B cell (primary cell): ENCODE data around the gene PRDX2. TPM values are rescaled to one million over a fixed set of nuclear protein-coding genes. Genes with fewer than 3 reads are reported as not detected.

Experiments
- ATAC-seq: fragments of 200-7000 bp; cut with Tn5 transposase; one replicate; pipeline ENCODE4 v1.10.0; 2021; ENCODE audit warnings: low read depth, mild to moderate bottlenecking, moderate number of reproducible peaks, moderate library complexity
- CTCF ChIA-PET: fragments of 350-600 bp; sonication (Branson Sonifier 250); formaldehyde crosslinking; loops from one replicate; lab custom pipeline; 2021; ENCODE audit warnings: antibody characterized with exemption, inconsistent platforms; lab: Charles Lee
- POLR2A ChIA-PET: fragments of 350-600 bp; sonication (Branson Sonifier 250); formaldehyde crosslinking; loops from one replicate; lab custom pipeline; 2021; ENCODE audit warnings: antibody characterized with exemption; lab: Charles Lee
- DNase-seq: peaks from one replicate; pipeline ENCODE4 v3.0.0; 2013
- H2AFZ ChIP-seq: 2 replicates; pipeline ENCODE4 v1.6.1; 2012; ENCODE audit warnings: mild to moderate bottlenecking, low read depth, low read length; ENCODE audit not compliant: insufficient read depth, poor library complexity, severe bottlenecking
- H3K27ac ChIP-seq, 2 donors: 1 replicate in 1 of 2; 2 replicates in 1 of 2; pipeline ENCODE4 v1.5.1; 2012 to 2013; ENCODE audit warnings: low read length in 2 of 2, mild to moderate bottlenecking in 2 of 2, moderate library complexity in 1 of 2
- H3K27me3 ChIP-seq, 4 experiments: fragments of 200-600 bp in 1 of 4; sonication (generic) in 1 of 4; replicated peaks in 1 of 4; 1 replicate in 2 of 4; 2 replicates in 2 of 4; pipeline versions ENCODE4 v1.6.1 to v1.7.0; 2013 to 2016; ENCODE audit warnings: low read length in 3 of 4, mild to moderate bottlenecking in 2 of 4, mixed read lengths in 1 of 4, moderate library complexity in 1 of 4; ENCODE audit not compliant: insufficient read depth in 4 of 4, control insufficient read depth in 3 of 4; ENCODE audit errors: control extremely low read depth in 1 of 4
- H3K36me3 ChIP-seq, 2 experiments: replicated peaks in 1 of 2; 1 replicate in 1 of 2; 2 replicates in 1 of 2; pipeline versions ENCODE4 v1.6.1 to v1.7.1; 2013; ENCODE audit warnings: low read length in 1 of 2; ENCODE audit not compliant: insufficient read depth in 2 of 2, control insufficient read depth in 1 of 2; ENCODE audit errors: control extremely low read depth in 1 of 2, extremely low read depth in 1 of 2
- H3K4me1 ChIP-seq, 2 donors: fragments of 200-600 bp in 1 of 2; sonication (generic) in 1 of 2; 1 replicate in 1 of 2; 2 replicates in 1 of 2; pipeline versions ENCODE4 v1.5.1 to v1.6.1; 2013 to 2017; ENCODE audit warnings: low read length in 2 of 2; ENCODE audit not compliant: control insufficient read depth in 2 of 2, insufficient read depth in 2 of 2
- H3K4me2 ChIP-seq: replicated peaks from 2 replicates; pipeline ENCODE3; 2012; ENCODE audit warnings: mild to moderate bottlenecking, low read depth, low read length; ENCODE audit not compliant: poor library complexity, severe bottlenecking
- H3K4me3 ChIP-seq, 5 experiments: fragments of 200-600 bp in 1 of 5; sonication (generic) in 1 of 5; 1 replicate in 3 of 5; 2 replicates in 2 of 5; pipeline versions ENCODE4 v1.5.1 to v1.7.0; 2011 to 2016; ENCODE audit warnings: low read length in 4 of 5, mild to moderate bottlenecking in 4 of 5, low read depth in 2 of 5, control low read depth in 1 of 5, moderate library complexity in 1 of 5; ENCODE audit not compliant: insufficient read depth in 1 of 5; ENCODE audit errors: control extremely low read depth in 1 of 5, extremely low read depth in 1 of 5
- H3K79me2 ChIP-seq: fragments of 200-600 bp; sonication (generic); one replicate; pipeline ENCODE4 v1.6.0; 2016; ENCODE audit warnings: low read length; ENCODE audit not compliant: control insufficient read depth, insufficient read depth
- H3K9ac ChIP-seq: fragments of 200-600 bp; sonication (generic); 2 replicates; pipeline ENCODE4 v1.6.1; 2017; ENCODE audit warnings: mild to moderate bottlenecking, low read length, moderate library complexity
- H3K9me3 ChIP-seq, 3 donors: one replicate each; pipeline versions ENCODE4 v1.6.1 to v1.7.1; 2013; ENCODE audit warnings: low read length in 2 of 3; ENCODE audit not compliant: control insufficient read depth in 2 of 3, insufficient read depth in 1 of 3; ENCODE audit errors: control extremely low read depth in 1 of 3
- H4K20me1 ChIP-seq: 2 replicates; pipeline ENCODE4 v1.6.0; 2012; ENCODE audit warnings: mild to moderate bottlenecking, low read length; ENCODE audit not compliant: insufficient read depth, control insufficient read depth, poor library complexity, severe bottlenecking
- H3K27ac Mint-ChIP-seq: one replicate; pipeline ENCODE4 v1.8.0; 2021; ENCODE audit warnings: mixed read lengths
- H3K27me3 Mint-ChIP-seq: one replicate; pipeline ENCODE4 v1.8.0; 2021; ENCODE audit warnings: mixed read lengths
- H3K4me1 Mint-ChIP-seq: one replicate; pipeline ENCODE4 v1.8.0; 2021; ENCODE audit warnings: mixed read lengths
- H3K4me3 Mint-ChIP-seq: one replicate; pipeline ENCODE4 v1.8.0; 2021; ENCODE audit warnings: mixed read lengths
- H3K9me3 Mint-ChIP-seq: one replicate; pipeline ENCODE4 v1.8.0; 2022; ENCODE audit warnings: mixed read lengths; ENCODE audit not compliant: insufficient read depth
- CTCF ChIP-seq: fragments of 200-600 bp; IDR thresholded peaks from one replicate; pipeline ENCODE4 v1.8.0; 2022; ENCODE audit warnings: antibody characterized with exemption, mild to moderate bottlenecking
- EZH2 ChIP-seq: IDR thresholded peaks from 2 replicates; pipeline ENCODE4 v1.6.1; 2012; ENCODE audit warnings: borderline replicate concordance, low read depth, mild to moderate bottlenecking, moderate library complexity, low read length; ENCODE audit not compliant: insufficient read depth, poor library complexity, severe bottlenecking
- WGBS: methylation state at CpG from one replicate; pipeline ENCODE4 v1.1.5; 2013; ENCODE audit warnings: missing lambda C conversion rate; ENCODE audit not compliant: insufficient coverage; 5-methylcytosine and 5-hydroxymethylcytosine counted together
- intact Hi-C: fragments of 100-400 bp; cut with micrococcal nuclease; formaldehyde crosslinking; loops from one replicate; pipeline ENCODE4 v1.10.0; 2022
- polyA plus RNA-seq: library from polyadenylated mRNA; depleted of rRNA; stranded (reverse); fragments of >200 nt; gene quantifications from 2 replicates; pipeline ENCODE4 v1.2.3, GENCODE V29; 2012
- total RNA-seq, 2 donors: library from RNA; stranded (reverse); fragments of 120-200 nt in 1 of 2; gene quantifications; 1 replicate in 1 of 2; 2 replicates in 1 of 2; pipeline versions ENCODE4 v1.2.3 to v1.2.4, GENCODE V29; 2013 to 2022

PRDX2 gene
- total and polyA plus RNA-seq, 2 donors (not counting 1 experiment from before 2014, with no cell fraction given): 45.5 to 66.1 TPM

DNA sequence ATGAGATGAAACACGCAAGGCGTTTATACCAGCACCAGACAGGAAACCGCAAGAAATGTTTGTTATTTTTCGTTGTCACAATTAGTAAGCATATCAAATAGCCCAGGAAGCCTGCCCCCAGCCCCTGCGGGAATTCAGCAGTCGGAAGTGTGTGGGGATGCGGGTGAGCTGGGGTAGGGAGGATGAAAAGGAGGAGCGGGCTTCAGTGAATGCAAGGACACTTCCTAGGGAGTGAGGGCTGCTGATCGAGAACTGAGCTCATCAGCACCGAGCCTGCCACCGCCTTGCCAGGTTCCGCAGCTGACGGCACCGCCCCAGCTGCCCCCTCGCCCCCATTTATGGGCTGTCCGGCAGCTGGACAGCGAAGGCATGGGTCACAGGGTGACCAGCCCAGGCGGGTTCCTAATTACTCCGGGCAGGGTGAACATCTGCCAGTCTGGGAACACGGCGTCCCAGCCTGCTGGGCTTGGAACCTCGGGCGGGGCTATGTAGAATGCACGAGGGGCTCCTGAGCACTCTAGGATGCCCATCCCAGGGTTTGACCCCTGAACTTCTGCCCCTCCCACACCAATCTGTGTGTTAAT is 51.6 kb downstream of the PRDX2 start:
- ATAC-seq (no peak), DNase-seq (no peak)
- Histone ChIP-seq H3K4me2 (peak overlapping the region; percentile 44), H3K4me3 (no peak overlapping the region), H3K4me1 (peaks cover 5 to 7% of the 10 kb centered on the region in 2 donors), H3K9me3 (peaks cover 0 to 15% (median 5%) of the 10 kb centered on the region in 3 donors), H2AFZ (no peak overlapping the region), H3K36me3 (peaks cover 0 to 21% of the 10 kb centered on the region in 2 experiments), H3K27me3 (peaks cover 0 to 14% (median 0%) of the 10 kb centered on the region in 4 experiments), H3K9ac (no peak overlapping the region), H4K20me1 (no peaks in the 10 kb centered on the region), H3K27ac (no peak overlapping the region), H3K79me2 (no peaks in the 10 kb centered on the region)
- CTCF ChIA-PET: interaction anchor here (1.7 to 4.4 kb wide), 2 partner anchors 9 to 16 kb away, joined by 3 to 29 read pairs; no protein-coding TSS in a partner anchor
- Mint-ChIP-seq H3K27ac (no peak overlapping the region), H3K4me1 (peaks cover 4% of the 10 kb centered on the region), H3K27me3 (peaks cover 24% of the 10 kb centered on the region), H3K4me3 (no peak overlapping the region), H3K9me3 (peaks cover 4% of the 10 kb centered on the region)
- intact Hi-C loops: no loop called here
- WGBS: 53% methylated on average over 20 of the region's 24 CpGs
- POLR2A ChIA-PET: interaction anchor here (1.0 kb wide), 1 partner anchor 46 kb away, joined by 4 read pairs; no protein-coding TSS in a partner anchor
- TF ChIP-seq EZH2: no peak
- TF ChIP-seq CTCF: no peak

DNA sequence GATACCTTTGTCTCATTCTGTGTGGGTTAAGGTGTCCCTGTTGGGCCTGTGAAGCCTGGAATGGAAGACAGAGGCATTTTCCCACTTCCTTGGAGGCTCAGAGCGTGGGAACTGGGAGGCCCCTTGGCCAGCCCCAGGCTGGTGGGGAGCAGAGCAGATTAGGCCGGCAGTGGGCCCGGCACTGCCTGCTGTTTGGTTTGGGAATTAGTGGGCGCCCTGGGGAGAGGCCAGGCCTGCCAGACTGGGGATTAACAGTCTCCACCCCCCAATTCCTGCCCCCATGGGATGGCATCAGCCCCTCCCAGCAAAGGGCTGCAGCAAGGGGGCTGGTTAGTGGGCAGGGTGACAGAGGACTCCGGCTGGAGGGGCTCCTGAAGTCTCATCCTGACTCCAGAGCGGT is 53.1 kb downstream of the PRDX2 start:
- ATAC-seq: no peak
- Histone ChIP-seq H3K9me3 (peaks cover 0 to 15% (median 5%) of the 10 kb centered on the region in 3 donors), H3K4me2 (no peak overlapping the region), H3K4me1 (peaks cover 5 to 7% of the 10 kb centered on the region in 2 donors), H3K4me3 (no peak overlapping the region), H3K27me3 (peaks cover 0 to 4% (median 0%) of the 10 kb centered on the region in 4 experiments), H3K79me2 (no peaks in the 10 kb centered on the region), H2AFZ (no peak overlapping the region), H4K20me1 (no peaks in the 10 kb centered on the region), H3K36me3 (peaks cover 0 to 28% of the 10 kb centered on the region in 2 experiments), H3K27ac (no peak overlapping the region), H3K9ac (no peak overlapping the region)
- WGBS: 93% methylated on average over 6 of the region's 6 CpGs
- ChIA-PET POLR2A (no interaction called here), CTCF (interaction anchor here (1.0 to 4.4 kb wide), 3 partner anchors 11 to 31 kb away, joined by 3 to 29 read pairs (median 4); no protein-coding TSS in a partner anchor)
- H3K27ac Mint-ChIP-seq: no peak overlapping the region
- peaks cover 4% of the 10 kb centered on the region for H3K4me1 Mint-ChIP-seq
- intact Hi-C loops: no loop called here
- H3K4me3 Mint-ChIP-seq: no peak overlapping the region
- DNase-seq: no peak
- H3K9me3 Mint-ChIP-seq: peaks cover 4% of the 10 kb centered on the region
- TF ChIP-seq EZH2 (no peak), CTCF (no peak)
- H3K27me3 Mint-ChIP-seq: peaks cover 21% of the 10 kb centered on the region
